Measurements from ENCODE around the gene NPBWR2. TPM values are rescaled to one million over a fixed set of nuclear protein-coding genes. Genes with fewer than 3 reads are reported as not detected.

NPBWR2 gene
- total and polyA plus RNA-seq, 9 of the 15 experiments (the other 6 are each of a cell fraction or from before 2014, with no cell fraction given), result not detected

DNA sequence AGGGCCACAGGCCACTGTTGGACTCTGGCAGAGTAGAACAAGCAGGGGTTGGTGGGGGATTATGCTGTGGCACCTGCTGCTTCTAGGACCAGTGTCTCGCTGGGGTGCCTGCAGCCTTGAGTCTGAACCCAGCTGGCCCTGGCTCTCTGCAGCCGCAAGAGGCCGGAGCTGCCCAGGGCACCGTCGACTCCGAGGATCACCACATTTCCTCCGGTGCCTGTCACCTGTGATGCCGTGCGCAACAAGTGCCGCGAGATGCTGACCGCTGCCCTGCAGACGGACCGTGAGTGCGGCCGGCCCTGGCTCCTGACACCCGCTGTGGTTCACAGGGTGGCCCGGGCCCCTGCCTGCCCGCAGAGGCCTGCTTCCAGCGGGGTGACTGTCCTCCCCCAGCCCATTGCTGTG, 38.2 kb downstream of the NPBWR2 start:
- Histone ChIP-seq H3K4me1 (replicated peaks in 1 of 2; ENCODE audit: control insufficient read depth in 2 of 2, insufficient read depth in 2 of 2, low read length in 2 of 2) (peaks cover 24 to 93% of the 10 kb centered on the region in 2 experiments), H2AFZ (ENCODE audit: low read depth, low read length) (no peak overlapping the region), H3K79me2 (ENCODE audit: control insufficient read depth, insufficient read depth, low read length) (no peaks in the 10 kb centered on the region), H3K9me3 (replicated peaks; ENCODE audit: control insufficient read depth, insufficient read depth, low read depth, low read length) (no peaks in the 10 kb centered on the region), H3K9me1 (ENCODE audit: control insufficient read depth, insufficient read depth, low read length) (peaks cover 3% of the 10 kb centered on the region), H3K36me3 (ENCODE audit: control insufficient read depth, insufficient read depth, low read length) (peaks cover 7% of the 10 kb centered on the region; the same call in 1 of the 3 replicates), H3K9ac (ENCODE audit: insufficient read depth in 1 of 2, low read depth in 2 of 2, low read length in 2 of 2) (peak overlapping the region in 1 of 2 experiments; percentile 14; a peak in 1 of 4 replicates), H4K20me1 (replicated peaks; ENCODE audit: control insufficient read depth, insufficient read depth, low read length) (no peaks in the 10 kb centered on the region), H3K4me2 (ENCODE audit: insufficient read depth, low read length) (no peak overlapping the region), H3K27me3 (ENCODE audit: control insufficient read depth in 2 of 2, insufficient read depth in 2 of 2, low read length in 2 of 2) (no peaks in the 10 kb centered on the region), H3K27ac (ENCODE audit: extremely low read depth, low read depth, low read length) (no peak overlapping the region), H3K4me3 (no peak overlapping the region)
- in situ Hi-C loops (cut with MboI) (no loop called here), intact Hi-C loops (cut with micrococcal nuclease) (no loop called here)
- BruUV-seq (replicated peaks), result no TSS peak
- WGBS (ENCODE audit: insufficient coverage, low coverage, missing lambda C conversion rate), result 63% methylated on average over 20 of the region's 20 CpGs
- no peak for ATAC-seq
- no peak for DNase-seq (ENCODE audit: extremely low read depth in 1 of 4, low spot score in 3 of 4)
- ChIA-PET POLR2A (interaction anchor here (0.6 kb wide), 1 partner anchor 999 kb away, joined by 3 read pairs; no protein-coding TSS in a partner anchor), CTCF (ENCODE audit: low intra/inter-chr PET ratio) (no interaction called here)
- no peak for FAIRE-seq
- TF ChIP-seq ZKSCAN3 (CRISPR knock-in tag; IDR thresholded peaks at IDR 0.05) (no peak), ZNF41 (CRISPR knock-in tag; conservative IDR thresholded peaks at IDR 0.05) (no peak), POLR2B (IDR thresholded peaks at IDR 0.05; ENCODE audit: low read depth, partially characterized antibody) (no peak), RBM22 (IDR thresholded peaks at IDR 0.05; ENCODE audit: low read depth, low read length, poor library complexity, severe bottlenecking) (peak; percentile 16), ZBTB8A (IDR thresholded peaks at IDR 0.05; ENCODE audit: partially characterized antibody) (no peak), U2AF1 (optimal IDR thresholded peaks at IDR 0.05; ENCODE audit: low read depth, low read length) (no peak), NCOA4 (IDR thresholded peaks at IDR 0.05; ENCODE audit: partially characterized antibody) (no peak), PRPF4 (IDR thresholded peaks at IDR 0.05; ENCODE audit: insufficient read depth, low read depth, low read length, poor library complexity, severe bottlenecking) (no peak), POLR2G (IDR thresholded peaks at IDR 0.05; ENCODE audit: low read depth, low read length) (no peak)
- TF ChIP-seq, protein P1, sequence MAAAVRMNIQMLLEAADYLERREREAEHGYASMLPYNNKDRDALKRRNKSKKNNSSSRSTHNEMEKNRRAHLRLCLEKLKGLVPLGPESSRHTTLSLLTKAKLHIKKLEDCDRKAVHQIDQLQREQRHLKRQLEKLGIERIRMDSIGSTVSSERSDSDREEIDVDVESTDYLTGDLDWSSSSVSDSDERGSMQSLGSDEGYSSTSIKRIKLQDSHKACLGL (CRISPR knock-in tag; IDR thresholded peaks at IDR 0.05; ENCODE audit: borderline replicate concordance, poor library complexity, severe bottlenecking), result no peak
- TF ChIP-seq, protein P2, sequence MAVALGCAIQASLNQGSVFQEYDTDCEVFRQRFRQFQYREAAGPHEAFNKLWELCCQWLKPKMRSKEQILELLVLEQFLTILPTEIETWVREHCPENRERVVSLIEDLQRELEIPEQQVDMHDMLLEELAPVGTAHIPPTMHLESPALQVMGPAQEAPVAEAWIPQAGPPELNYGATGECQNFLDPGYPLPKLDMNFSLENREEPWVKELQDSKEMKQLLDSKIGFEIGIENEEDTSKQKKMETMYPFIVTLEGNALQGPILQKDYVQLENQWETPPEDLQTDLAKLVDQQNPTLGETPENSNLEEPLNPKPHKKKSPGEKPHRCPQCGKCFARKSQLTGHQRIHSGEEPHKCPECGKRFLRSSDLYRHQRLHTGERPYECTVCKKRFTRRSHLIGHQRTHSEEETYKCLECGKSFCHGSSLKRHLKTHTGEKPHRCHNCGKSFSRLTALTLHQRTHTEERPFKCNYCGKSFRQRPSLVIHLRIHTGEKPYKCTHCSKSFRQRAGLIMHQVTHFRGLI (CRISPR knock-in tag; IDR thresholded peaks at IDR 0.05), result no peak
- TF ChIP-seq, protein P3, sequence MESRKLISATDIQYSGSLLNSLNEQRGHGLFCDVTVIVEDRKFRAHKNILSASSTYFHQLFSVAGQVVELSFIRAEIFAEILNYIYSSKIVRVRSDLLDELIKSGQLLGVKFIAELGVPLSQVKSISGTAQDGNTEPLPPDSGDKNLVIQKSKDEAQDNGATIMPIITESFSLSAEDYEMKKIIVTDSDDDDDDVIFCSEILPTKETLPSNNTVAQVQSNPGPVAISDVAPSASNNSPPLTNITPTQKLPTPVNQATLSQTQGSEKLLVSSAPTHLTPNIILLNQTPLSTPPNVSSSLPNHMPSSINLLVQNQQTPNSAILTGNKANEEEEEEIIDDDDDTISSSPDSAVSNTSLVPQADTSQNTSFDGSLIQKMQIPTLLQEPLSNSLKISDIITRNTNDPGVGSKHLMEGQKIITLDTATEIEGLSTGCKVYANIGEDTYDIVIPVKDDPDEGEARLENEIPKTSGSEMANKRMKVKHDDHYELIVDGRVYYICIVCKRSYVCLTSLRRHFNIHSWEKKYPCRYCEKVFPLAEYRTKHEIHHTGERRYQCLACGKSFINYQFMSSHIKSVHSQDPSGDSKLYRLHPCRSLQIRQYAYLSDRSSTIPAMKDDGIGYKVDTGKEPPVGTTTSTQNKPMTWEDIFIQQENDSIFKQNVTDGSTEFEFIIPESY (CRISPR knock-in tag; IDR thresholded peaks at IDR 0.05), result peak; percentile 58; the same call in 1 of the 2 replicates
- TF ChIP-seq, protein P4, sequence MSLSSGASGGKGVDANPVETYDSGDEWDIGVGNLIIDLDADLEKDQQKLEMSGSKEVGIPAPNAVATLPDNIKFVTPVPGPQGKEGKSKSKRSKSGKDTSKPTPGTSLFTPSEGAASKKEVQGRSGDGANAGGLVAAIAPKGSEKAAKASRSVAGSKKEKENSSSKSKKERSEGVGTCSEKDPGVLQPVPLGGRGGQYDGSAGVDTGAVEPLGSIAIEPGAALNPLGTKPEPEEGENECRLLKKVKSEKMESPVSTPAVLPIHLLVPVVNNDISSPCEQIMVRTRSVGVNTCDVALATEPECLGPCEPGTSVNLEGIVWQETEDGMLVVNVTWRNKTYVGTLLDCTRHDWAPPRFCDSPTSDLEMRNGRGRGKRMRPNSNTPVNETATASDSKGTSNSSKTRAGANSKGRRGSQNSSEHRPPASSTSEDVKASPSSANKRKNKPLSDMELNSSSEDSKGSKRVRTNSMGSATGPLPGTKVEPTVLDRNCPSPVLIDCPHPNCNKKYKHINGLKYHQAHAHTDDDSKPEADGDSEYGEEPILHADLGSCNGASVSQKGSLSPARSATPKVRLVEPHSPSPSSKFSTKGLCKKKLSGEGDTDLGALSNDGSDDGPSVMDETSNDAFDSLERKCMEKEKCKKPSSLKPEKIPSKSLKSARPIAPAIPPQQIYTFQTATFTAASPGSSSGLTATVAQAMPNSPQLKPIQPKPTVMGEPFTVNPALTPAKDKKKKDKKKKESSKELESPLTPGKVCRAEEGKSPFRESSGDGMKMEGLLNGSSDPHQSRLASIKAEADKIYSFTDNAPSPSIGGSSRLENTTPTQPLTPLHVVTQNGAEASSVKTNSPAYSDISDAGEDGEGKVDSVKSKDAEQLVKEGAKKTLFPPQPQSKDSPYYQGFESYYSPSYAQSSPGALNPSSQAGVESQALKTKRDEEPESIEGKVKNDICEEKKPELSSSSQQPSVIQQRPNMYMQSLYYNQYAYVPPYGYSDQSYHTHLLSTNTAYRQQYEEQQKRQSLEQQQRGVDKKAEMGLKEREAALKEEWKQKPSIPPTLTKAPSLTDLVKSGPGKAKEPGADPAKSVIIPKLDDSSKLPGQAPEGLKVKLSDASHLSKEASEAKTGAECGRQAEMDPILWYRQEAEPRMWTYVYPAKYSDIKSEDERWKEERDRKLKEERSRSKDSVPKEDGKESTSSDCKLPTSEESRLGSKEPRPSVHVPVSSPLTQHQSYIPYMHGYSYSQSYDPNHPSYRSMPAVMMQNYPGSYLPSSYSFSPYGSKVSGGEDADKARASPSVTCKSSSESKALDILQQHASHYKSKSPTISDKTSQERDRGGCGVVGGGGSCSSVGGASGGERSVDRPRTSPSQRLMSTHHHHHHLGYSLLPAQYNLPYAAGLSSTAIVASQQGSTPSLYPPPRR (CRISPR knock-in tag; IDR thresholded peaks at IDR 0.05; ENCODE audit: borderline replicate concordance), result no peak
